ENCODE results near the gene SLF2.

The SLF2 gene

DNA sequence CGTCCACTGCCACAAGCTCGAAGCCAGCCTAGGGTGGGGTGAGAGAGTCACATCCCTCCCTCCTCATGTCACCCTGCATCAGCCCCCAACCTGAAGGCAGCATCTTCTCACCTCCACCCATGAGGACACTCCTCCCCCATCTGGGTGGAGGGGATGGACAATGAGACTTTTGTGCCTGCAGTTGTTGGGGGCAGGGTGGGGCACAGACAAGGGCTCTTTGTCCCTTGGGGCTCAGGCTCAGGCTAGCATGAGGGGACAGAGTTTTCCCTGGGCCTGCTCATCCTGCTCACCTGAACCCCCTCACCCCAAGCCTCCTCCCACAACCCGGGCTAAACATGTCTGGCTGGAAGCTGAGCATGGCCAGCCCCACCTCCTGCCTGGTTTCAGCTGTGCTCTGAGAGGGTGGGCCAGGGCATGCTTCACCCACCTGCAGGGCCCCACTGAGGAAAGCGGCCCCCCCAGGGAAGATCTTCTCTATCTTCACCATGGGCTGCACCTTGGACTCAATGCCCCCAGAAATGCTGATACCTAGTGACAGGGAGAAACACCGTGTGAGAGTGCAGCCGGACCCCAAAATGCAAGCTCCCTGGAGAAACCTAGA, 96.2 kb downstream of the SLF2 start:
- no peak for DNase-seq
- TF ChIP-seq, protein P1, sequence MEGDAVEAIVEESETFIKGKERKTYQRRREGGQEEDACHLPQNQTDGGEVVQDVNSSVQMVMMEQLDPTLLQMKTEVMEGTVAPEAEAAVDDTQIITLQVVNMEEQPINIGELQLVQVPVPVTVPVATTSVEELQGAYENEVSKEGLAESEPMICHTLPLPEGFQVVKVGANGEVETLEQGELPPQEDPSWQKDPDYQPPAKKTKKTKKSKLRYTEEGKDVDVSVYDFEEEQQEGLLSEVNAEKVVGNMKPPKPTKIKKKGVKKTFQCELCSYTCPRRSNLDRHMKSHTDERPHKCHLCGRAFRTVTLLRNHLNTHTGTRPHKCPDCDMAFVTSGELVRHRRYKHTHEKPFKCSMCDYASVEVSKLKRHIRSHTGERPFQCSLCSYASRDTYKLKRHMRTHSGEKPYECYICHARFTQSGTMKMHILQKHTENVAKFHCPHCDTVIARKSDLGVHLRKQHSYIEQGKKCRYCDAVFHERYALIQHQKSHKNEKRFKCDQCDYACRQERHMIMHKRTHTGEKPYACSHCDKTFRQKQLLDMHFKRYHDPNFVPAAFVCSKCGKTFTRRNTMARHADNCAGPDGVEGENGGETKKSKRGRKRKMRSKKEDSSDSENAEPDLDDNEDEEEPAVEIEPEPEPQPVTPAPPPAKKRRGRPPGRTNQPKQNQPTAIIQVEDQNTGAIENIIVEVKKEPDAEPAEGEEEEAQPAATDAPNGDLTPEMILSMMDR (IDR thresholded peaks at IDR 0.05) = no peak

DNA sequence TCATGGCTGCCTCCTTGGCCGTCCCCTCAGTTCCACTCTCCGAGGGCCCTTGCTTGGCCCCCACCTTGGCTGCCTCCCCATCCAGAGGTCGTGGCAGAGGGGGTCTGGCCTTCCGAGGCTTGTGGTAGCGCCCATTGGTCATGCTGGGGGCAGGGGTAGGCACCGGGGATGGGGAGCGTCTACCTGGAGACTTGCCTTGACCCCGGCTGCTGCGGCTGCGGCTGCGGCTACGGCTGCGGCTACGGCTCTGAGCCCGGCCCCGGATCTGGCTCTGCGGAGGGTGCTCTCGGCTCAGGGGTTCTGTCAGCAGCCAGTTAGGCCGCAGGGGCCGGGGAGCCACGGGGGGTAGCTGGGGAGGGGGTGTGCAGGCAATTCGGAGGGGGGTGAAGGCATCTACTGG, 97.6 kb downstream of the SLF2 start:
- Histone ChIP-seq H3K4me3 (no peak overlapping the region), H3K4me1 (peaks cover 0 to 30% (median 17%) of the 10 kb centered on the region in 4 donors), H3K36me3 (peaks cover 17 to 22% (median 22%) of the 10 kb centered on the region in 3 donors), H3K27ac (no peak overlapping the region), H3K9me3 (no peaks in the 10 kb centered on the region), H3K27me3 (no peaks in the 10 kb centered on the region)
- DNase-seq = no peak
- intact Hi-C loops (cut with DNase I; ENCODE audit: low total_unique reads) = no loop called here
- TF ChIP-seq, protein P1 (IDR thresholded peaks at IDR 0.05) = no peak

More for the DNA sequence above, 96.2 kb downstream of the SLF2 start:
- no peak overlapping the region for H3K4me3 ChIP-seq
- peaks cover 29 to 36% (median 31%) of the 10 kb centered on the region in 3 donors for H3K36me3 ChIP-seq
- no peaks in the 10 kb centered on the region for H3K9me3 ChIP-seq
- H3K27ac ChIP-seq = no peak overlapping the region
- intact Hi-C loops (cut with DNase I; ENCODE audit: low total_unique reads) = no loop called here
- H3K4me1 ChIP-seq = peaks cover 0 to 27% (median 20%) of the 10 kb centered on the region in 4 donors
- no peaks in the 10 kb centered on the region for H3K27me3 ChIP-seq

DNA sequence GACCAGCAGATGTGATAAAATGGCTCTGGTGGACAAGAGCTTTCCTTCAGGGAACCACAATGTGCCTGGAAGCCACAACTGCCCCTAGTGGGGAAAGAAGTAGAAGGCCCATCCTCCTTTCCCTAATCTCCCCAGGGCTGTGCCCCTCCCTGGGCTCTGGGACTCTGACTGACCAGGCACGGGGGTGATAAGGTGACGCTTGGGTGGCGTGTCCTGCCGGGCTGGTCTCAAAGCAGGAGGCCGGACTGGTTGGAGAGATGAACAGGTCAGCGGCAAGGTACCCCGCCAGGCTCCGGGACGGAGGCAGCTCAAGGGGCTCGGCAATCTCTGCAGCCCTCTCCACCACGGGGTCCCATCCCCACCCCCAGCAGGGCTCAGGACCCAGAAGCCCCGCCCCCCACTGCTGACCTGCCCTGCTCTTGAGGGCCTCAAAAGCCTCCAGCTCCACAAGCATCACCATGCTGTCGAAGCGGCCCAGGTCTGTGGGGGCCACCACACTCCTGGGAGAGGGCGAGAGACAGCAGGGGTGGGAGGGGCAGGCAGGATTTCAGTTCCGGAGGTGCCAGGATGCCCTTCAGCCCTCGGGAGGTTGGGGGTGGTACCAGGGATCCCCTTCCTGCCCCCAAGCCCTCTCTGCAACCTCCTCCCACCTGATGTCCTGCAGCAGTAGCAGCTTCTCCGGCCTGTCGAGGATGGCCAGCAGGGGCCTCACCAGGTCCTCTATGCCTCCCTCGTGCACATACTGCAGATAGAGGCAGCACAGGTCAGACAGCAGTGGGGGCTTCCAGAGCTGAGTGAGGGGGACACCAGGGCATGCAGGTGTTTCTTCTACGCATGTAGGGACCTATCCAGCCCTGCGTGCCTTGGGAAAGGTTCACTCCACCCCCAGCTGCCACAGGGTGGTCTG, 99.0 kb downstream of the SLF2 start:
- Histone ChIP-seq H3K4me1 (peaks cover 0 to 30% (median 17%) of the 10 kb centered on the region in 4 donors), H3K27me3 (peaks cover 0 to 13% of the 10 kb centered on the region in 2 donors), H3K27ac (peak overlapping the region; percentile 31 to 60), H3K9me3 (no peaks in the 10 kb centered on the region), H3K36me3 (peaks cover 2 to 8% (median 7%) of the 10 kb centered on the region in 3 donors), H3K4me3 (no peak overlapping the region)
- DNase-seq = no peak
- intact Hi-C loops (cut with DNase I; ENCODE audit: low total_unique reads) = no loop called here
- TF ChIP-seq, protein P1 (IDR thresholded peaks at IDR 0.05) = peak in 1 of 2 experiments; percentile 10

DNA sequence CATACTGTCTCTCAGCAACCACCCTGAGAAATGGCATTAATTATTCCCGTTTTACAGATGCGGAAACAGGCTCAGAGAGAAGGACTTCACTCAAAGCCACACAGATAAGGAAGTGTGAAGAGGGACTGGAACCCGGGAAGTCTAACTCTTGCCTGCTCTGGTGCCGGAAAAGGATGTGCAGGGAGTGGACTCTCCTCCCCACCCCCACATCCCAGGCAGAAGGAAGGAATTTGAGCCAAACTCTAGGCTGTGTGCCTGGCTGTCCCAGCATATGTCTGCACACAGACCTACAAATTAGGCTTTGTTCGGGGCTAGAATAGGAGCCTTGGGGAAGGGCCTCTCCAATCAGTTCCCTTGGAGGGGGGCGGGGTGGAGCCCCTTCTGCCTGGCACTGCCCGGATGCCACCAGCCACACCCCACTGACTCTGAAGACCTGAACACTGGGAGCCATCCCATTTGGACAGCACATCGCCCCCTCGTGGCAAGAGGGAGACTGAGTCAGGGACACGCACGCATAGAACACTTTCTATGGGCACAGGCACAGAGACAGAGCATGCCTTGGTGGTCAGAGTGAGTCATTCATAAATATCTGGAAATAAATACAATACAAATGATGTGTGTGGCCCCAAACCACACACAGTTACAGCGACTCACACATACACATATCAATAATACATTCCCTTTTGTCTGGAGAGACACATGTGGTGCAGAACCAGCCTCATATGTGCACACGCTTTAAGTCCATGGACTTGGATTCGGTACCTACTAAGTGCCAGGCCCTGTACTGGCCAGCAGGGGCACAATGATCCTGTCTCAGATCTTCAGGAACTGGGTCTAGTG, 100.0 kb downstream of the SLF2 start:
- Histone ChIP-seq H3K27me3 (peaks cover 0 to 20% of the 10 kb centered on the region in 2 donors), H3K27ac (peak overlapping the region; percentile 31 to 60), H3K4me3 (no peak overlapping the region), H3K9me3 (no peaks in the 10 kb centered on the region), H3K36me3 (no peaks in the 10 kb centered on the region), H3K4me1 (peaks cover 0 to 25% (median 17%) of the 10 kb centered on the region in 4 donors)
- TF ChIP-seq, protein P1 (IDR thresholded peaks at IDR 0.05) = peak; percentile 94 to 97
- peak; percentile 90 to 92 for DNase-seq
- intact Hi-C loops (cut with DNase I; ENCODE audit: low total_unique reads) = no loop called here

DNA sequence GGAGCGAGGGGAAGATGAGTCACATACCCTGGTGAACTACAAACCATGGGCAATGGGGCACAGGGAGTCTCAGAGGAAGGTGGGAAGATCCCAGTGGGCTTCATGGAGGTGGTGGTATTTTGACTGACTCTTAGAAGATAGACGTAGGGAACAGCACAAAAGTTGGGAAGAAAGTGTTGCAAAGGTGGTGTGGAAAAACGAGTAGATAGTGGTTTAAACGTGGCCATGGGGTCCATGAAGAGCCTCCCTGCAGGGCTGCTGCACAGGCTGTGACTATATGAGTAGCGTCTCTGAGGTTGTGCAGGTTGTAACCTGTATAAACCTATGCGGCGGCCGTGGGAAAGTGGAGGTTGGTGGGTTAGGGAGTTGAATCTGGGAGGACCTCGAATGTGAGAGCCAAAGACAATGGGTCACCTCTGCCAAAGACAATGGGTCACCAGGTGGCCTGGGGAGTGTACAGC, 100.6 kb downstream of the SLF2 start:
- no peaks in the 10 kb centered on the region for H3K9me3 ChIP-seq
- H3K4me3 ChIP-seq = no peak overlapping the region
- TF ChIP-seq, protein P1 (IDR thresholded peaks at IDR 0.05) = no peak
- no peaks in the 10 kb centered on the region for H3K36me3 ChIP-seq
- no peak for DNase-seq
- H3K27ac ChIP-seq = peak overlapping the region; percentile 20 to 60
- H3K4me1 ChIP-seq = peaks cover 0 to 20% (median 15%) of the 10 kb centered on the region in 4 donors
- H3K27me3 ChIP-seq = peaks cover 0 to 25% of the 10 kb centered on the region in 2 donors
- intact Hi-C loops (cut with DNase I; ENCODE audit: low total_unique reads) = no loop called here

Measured in tibial artery (tissue), 4 donors.